ENCODE data around the gene CAV3.

DNA sequence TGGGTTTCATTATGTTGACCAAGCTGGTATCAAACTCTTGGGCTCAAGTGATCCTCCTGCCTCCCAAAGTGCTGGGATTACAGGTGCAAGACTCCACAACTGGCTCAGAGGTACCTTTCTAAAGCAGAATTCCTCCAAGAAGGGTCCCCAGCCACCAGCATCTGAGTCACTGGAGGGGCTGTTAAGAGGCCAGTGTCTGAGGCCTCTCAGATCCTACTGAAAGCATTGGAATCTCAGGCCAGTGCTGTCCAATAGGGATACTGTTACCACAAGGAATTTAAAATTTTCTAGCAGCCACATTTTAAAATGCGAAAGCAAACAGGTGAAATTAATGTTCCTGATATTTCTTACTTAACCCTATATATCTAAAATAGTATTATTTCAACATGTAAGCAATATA is 1.3 kb downstream of the CAV3 start:
- TF ChIP-seq, protein P1, sequence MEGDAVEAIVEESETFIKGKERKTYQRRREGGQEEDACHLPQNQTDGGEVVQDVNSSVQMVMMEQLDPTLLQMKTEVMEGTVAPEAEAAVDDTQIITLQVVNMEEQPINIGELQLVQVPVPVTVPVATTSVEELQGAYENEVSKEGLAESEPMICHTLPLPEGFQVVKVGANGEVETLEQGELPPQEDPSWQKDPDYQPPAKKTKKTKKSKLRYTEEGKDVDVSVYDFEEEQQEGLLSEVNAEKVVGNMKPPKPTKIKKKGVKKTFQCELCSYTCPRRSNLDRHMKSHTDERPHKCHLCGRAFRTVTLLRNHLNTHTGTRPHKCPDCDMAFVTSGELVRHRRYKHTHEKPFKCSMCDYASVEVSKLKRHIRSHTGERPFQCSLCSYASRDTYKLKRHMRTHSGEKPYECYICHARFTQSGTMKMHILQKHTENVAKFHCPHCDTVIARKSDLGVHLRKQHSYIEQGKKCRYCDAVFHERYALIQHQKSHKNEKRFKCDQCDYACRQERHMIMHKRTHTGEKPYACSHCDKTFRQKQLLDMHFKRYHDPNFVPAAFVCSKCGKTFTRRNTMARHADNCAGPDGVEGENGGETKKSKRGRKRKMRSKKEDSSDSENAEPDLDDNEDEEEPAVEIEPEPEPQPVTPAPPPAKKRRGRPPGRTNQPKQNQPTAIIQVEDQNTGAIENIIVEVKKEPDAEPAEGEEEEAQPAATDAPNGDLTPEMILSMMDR (IDR thresholded peaks at IDR 0.05) = no peak
- TF ChIP-seq POLR2A (IDR thresholded peaks at IDR 0.05) = no peak

Measured in lower leg skin (tissue), 3 donors.